Neural progenitor cell (in vitro differentiated cells): Measurements from ENCODE around the gene ALOX12B.

Experiments used
- EZH2 ChIP-seq: fragments of 200-600 bp; sonication (generic); IDR thresholded peaks from 2 replicates; pipeline ENCODE4 v1.6.1; 2017; ENCODE audit warnings: antibody characterized with exemption, mild to moderate bottlenecking, moderate library complexity
- TF ChIP-seq, protein P1 (sequence below): fragments of 200-600 bp; sonication (generic); IDR thresholded peaks from 2 replicates; pipeline ENCODE4 v1.5.1; 2017; ENCODE audit warnings: antibody characterized with exemption, mild to moderate bottlenecking

DNA sequence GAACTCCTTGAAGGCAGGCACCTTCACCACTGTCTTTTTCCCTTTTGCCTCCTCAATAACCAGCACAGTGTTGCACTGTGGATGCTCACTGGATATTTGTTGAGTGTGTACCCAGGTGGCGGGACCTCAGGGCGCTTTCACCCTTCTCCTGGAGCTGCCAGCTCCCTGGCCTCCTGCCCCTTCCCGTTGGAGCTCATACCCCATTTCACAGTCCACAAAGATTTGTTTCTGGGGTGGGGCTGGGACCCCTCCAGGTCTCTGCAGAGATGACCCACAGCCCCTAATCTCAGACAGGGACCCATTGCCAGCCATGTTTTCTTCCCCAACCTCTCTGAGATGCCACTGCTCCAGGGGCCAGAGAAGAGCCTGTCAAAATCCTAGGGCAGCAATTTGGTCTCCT is 12.4 kb downstream of the ALOX12B start:
- TF ChIP-seq, protein P1, sequence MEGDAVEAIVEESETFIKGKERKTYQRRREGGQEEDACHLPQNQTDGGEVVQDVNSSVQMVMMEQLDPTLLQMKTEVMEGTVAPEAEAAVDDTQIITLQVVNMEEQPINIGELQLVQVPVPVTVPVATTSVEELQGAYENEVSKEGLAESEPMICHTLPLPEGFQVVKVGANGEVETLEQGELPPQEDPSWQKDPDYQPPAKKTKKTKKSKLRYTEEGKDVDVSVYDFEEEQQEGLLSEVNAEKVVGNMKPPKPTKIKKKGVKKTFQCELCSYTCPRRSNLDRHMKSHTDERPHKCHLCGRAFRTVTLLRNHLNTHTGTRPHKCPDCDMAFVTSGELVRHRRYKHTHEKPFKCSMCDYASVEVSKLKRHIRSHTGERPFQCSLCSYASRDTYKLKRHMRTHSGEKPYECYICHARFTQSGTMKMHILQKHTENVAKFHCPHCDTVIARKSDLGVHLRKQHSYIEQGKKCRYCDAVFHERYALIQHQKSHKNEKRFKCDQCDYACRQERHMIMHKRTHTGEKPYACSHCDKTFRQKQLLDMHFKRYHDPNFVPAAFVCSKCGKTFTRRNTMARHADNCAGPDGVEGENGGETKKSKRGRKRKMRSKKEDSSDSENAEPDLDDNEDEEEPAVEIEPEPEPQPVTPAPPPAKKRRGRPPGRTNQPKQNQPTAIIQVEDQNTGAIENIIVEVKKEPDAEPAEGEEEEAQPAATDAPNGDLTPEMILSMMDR = no peak
- no peak for TF ChIP-seq EZH2
